Measurements from ENCODE around the gene GFM1.
A peak's percentile ranks its signal among the peaks of the same experiment; 100 is the strongest.

The GFM1 gene

DNA sequence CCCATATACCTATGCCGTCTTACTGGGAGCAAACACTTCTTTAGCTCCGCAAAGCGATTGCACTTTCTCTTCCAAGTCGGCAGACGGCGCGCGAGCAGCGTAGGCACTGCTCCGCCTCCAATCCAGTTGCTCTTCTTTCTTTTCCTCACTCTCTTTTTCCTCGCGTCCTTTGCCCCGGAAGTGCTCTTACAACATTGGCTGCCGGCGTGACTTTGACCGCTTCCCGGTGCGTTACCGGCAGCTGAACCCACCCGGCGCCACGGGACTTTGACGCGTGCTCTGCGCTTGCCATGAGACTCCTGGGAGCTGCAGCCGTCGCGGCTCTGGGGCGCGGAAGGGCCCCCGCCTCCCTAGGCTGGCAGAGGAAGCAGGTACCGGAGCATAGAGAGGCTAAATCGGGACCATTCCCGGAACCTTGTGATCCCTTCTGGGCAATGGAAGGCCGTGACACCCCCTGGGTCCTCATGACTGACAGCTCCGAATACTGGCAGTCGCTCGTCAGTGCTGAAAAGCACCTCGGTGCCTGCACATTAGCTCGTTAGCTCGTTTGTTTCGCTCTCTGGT, at the start of gene GFM1:
Gene GFM1 (plus strand): TSS at position 183 of the 564 bp plus-strand sequence. CDS start 108 bp downstream, at position 291.
- DNase-seq, result peak; percentile 58

DNA sequence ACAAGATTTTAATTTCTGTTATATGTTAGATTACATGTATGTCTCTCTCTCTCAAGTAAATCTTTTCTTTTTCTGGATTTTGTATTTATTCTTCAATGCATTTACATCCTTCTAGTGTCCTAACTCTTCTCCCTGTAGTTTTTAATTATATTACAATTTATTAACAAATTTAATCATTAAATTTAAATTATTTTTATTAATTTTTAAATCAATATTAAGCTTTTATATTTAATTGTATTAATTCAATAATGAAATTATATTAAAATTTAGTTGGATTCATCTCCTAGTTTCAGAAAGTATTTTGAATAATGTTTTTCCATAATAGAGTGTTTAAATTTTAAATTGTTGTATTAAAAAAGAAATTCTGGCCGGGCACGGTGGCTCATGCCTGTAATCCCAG, 43.5 kb upstream of the GFM1 start:
- DNase-seq, result no peak

- DNase-seq, result no peak
Observed at GRCh38 chr3:158602227-158602626, 42.1 kb upstream of the GFM1 start.

- DNase-seq, result no peak
Observed at GRCh38 chr3:158617982-158618875, 26.1 kb upstream of the GFM1 start.

DNA sequence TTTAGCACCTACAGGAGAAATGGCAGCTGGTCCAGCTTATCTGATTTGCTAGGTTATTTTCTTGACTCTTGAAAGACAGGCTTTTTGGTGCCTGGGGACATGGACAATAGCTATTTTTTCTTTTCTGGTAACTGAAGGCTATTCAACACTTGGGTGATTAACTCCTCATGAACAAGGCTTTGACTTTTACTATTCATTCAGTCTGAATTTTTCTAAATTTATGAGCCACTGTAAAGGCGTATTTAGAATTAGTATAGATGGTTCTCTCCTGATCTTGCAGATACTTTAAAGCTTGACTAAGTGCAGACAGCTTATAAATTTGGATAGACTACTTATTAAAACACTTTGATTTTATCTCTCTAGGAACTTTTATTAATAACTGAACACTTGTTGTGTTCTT, 18.4 kb upstream of the GFM1 start:
- no peak for DNase-seq

- DNase-seq, result no peak
Observed at GRCh38 chr3:158631981-158632380, 12.3 kb upstream of the GFM1 start.

- DNase-seq, result no peak
Observed at GRCh38 chr3:158640646-158641045, 3.7 kb upstream of the GFM1 start.

- no peak for DNase-seq
Observed at GRCh38 chr3:158642005-158642404, 2.3 kb upstream of the GFM1 start.

- no peak for DNase-seq
Observed at GRCh38 chr3:158642474-158643210, 1.7 kb upstream of the GFM1 start.

DNA sequence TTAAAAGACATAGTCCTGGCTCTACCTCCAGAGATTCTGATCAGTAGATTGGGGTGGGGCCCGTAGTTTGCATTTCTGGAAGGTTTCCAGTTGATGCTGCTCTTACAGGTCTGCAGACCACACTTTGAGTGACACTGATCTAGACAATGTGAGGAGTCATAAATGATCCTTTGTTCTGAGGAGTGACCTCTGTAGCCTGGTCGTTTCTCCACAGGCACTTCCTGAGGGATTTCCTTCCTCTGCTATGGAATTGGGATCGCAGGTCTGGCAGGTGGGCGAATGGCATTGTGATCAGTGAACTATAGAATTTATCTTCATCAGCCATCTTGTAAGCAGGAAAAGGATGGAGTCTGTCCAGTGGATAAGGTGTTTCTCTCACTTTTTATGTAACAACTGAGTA, 5.5 kb downstream of the GFM1 start:
- DNase-seq, result no peak

DNA sequence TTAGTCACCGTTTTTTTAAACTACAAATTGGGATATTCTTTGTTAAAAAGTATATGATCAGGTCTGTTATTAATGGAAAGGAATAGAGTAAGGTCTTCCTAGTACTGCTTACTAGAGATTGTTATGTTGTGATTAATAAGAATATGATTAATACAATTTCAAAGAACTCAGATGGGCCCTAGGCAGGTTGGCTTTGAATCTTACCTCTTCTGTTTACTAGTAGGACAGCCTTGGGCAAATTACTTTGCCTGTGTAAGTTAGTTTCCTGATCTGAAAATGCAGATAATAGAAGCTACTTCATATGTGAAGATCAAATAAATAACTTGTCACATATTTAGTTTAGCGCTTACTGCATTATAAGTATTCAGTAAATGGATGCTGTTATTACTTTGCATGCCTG, 6.9 kb downstream of the GFM1 start:
- DNase-seq, result no peak

- no peak for DNase-seq
Observed at GRCh38 chr3:158652463-158652862, 8.1 kb downstream of the GFM1 start.

DNA sequence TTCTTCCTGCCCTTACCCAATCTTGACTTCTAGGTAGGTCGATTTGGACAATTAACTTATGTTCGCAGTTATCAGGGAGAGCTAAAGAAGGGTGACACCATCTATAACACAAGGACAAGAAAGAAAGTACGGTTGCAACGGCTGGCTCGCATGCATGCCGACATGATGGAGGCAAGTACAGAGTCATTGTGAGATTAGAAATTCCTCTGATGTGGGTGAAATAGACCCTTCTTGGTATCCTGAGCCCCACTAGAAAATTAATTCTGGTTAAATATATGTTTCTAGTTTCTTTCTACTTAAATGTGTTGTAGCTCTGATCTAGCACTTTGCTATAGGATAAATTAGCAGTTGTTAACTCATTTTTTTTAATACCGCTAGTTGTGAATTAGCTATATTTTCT, 14.6 kb downstream of the GFM1 start:
- no peak for DNase-seq

DNA sequence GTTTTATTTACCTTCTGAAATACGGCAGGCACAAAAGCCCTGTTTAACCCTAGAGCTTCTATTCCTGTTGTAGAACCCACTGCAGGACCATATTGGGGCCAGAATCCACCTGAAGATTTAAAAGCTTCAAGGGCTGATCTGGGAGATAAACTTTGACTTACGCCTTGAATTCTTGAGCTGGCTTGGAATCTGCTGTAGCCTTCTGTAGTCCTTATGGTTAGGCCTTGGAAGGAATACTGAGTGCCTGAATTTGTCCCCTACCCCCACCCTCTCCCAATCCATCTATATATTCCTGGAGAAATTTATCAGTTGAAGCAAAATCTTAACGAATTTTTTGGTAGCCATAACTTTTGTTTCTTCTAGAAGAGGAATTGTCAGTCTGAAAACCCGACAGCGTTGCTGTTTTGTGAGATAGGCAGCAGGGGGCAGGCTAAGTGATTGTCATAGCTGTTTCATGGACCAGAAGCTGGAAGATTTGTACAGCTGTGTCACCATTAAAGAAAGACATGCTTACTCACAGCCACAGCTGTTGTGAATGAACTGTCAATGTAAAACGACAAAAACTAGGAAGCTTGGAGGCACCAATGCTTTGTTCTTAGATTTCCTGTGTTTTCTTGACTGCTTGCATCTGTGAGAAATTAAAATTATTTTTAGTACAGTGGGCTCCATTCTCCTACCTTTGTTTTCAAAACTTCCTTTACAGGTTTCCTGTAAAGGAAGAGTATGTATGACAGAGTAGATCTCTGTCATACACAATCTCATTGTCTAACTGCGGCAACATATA, 15.3 kb downstream of the GFM1 start:
- no peak for DNase-seq

GRCh38 chr3:158660711-158661110, 16.4 kb downstream of the GFM1 start:
- no peak for DNase-seq

GRCh38 chr3:158663246-158663645, 18.9 kb downstream of the GFM1 start:
- DNase-seq, result no peak

GRCh38 chr3:158663832-158664231, 19.5 kb downstream of the GFM1 start:
- DNase-seq, result no peak

DNA sequence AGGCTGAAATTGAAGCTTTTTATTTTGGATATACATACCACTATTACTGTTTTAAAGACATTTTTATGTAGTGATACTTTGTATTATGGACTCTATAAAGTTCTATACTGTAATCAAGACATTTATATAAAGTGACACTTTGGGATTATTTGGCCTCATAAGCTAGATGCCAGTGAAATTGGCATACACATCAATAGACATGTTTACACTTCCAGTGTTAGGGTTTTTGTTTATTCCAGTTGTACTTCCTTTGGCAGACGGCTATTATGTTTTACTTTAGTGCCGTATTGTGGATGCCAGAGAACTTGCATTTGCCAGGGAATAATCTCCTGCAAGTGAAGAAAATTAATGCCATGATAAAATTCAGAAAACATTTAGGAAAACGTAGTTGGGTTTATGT, 22.1 kb downstream of the GFM1 start:
- no peak for DNase-seq

GRCh38 chr3:158668506-158668905, 24.2 kb downstream of the GFM1 start:
- DNase-seq, result no peak

GRCh38 chr3:158671821-158672214, 27.5 kb downstream of the GFM1 start:
- DNase-seq, result no peak

DNA sequence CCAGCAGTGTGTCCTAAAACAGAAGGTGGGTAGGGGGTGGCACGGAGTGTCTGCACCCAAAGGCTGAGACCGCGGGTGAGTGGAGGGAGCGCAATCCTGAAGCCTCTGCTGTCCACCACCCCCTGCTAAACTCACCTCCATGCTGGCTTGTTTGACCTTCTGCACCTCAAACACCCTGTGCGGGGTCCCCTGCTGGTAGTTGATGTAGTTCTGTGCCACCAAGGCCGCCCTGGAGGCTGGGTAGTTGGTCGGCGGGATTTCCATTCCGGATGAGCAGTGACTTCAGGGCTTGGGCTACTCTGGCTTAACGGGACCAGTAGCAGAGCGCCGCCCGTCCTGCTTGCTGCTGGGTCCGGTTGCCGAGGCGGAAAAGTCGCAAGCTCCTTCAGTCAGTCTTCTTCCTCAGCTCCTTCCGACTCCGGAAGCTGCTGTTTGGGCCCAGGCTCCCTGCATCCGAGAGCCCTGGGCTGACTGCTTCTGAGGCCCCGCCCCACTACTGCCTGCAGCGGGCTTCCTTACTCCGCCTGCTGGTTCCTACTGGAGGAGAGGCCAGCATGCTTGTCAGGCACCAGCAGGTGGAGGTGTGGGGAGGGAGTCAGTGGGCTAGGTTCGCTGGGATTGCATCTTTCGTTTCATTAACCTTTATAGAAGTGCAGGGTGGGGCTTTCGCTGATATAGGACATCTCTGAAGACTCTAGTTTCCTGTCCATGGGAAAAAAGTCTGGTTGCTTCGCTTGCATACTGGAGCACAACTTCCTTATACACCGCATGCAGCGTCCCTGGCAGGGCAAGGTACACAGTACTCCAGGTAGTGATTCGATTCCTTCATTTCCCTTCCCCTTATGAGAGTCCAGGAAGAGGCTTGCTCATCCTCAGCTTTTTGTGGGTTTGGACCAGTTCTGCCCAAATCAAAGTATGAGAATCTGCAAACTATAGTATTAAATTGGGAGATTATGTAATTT, 28.2 kb downstream of the GFM1 start, which contains the start of gene LXN:
Gene LXN (minus strand): TSS at position 434 of the 962 bp plus-strand sequence. CDS start 170 bp downstream, at position 264.
- no peak for DNase-seq

- DNase-seq, result no peak
Observed at GRCh38 chr3:158678687-158679086, 34.4 kb downstream of the GFM1 start.

Measured in cortex of kidney (tissue), 1 donor.